MM.1S (cell line): ENCODE data around the gene TMUB2.

Experiments
- DNase-seq: peaks from one replicate; pipeline ENCODE4 v3.0.0-alpha.2; 2015
- H2AFZ ChIP-seq: fragments of 300-600 bp; sonication (generic); 2 replicates; pipeline ENCODE4 v1.6.0; 2016; ENCODE audit warnings: antibody characterized with exemption, low read length
- H3F3A ChIP-seq: fragments of 300-600 bp; sonication (generic); 2 replicates; pipeline ENCODE4 v1.6.1; 2016; ENCODE audit warnings: mild to moderate bottlenecking, antibody characterized with exemption, low read length, moderate library complexity, mixed read lengths; ENCODE audit not compliant: insufficient read depth
- H3K27ac ChIP-seq: fragments of 300-600 bp; sonication (generic); 2 replicates; pipeline ENCODE4 v1.5.1; 2016; ENCODE audit warnings: mild to moderate bottlenecking, low read length
- H3K27me3 ChIP-seq: fragments of 300-600 bp; sonication (generic); replicated peaks from 2 replicates; pipeline ENCODE4 v1.6.0; 2016; ENCODE audit warnings: low read length; ENCODE audit not compliant: insufficient read depth
- H3K36me3 ChIP-seq: fragments of 300-600 bp; sonication (generic); replicated peaks from 2 replicates; pipeline ENCODE4 v1.6.1; 2016; ENCODE audit warnings: mild to moderate bottlenecking, low read length, mixed read lengths; ENCODE audit not compliant: insufficient read depth
- H3K4me1 ChIP-seq: fragments of 300-600 bp; sonication (generic); 2 replicates; pipeline ENCODE4 v1.6.1; 2016; ENCODE audit warnings: low read length, mixed read lengths
- H3K4me2 ChIP-seq: fragments of 300-600 bp; sonication (generic); 2 replicates; pipeline ENCODE4 v1.6.0; 2016; ENCODE audit warnings: low read depth, low read length
- H3K4me3 ChIP-seq: fragments of 300-600 bp; sonication (generic); 2 replicates; pipeline ENCODE4 v1.5.1; 2016; ENCODE audit warnings: low read length, mixed read lengths
- H3K79me2 ChIP-seq: fragments of 300-600 bp; sonication (generic); 2 replicates; pipeline ENCODE4 v1.6.1; 2016; ENCODE audit warnings: mixed run types, low read length, mixed read lengths
- H3K9ac ChIP-seq: fragments of 300-600 bp; sonication (generic); 2 replicates; pipeline ENCODE4 v1.6.1; 2016; ENCODE audit warnings: low read length, mixed read lengths
- H3K9me2 ChIP-seq: fragments of 300-600 bp; sonication (generic); replicated peaks from 2 replicates; pipeline ENCODE4 v1.6.1; 2016; ENCODE audit warnings: mild to moderate bottlenecking, low read length, mixed read lengths; ENCODE audit not compliant: insufficient read depth
- H3K9me3 ChIP-seq: fragments of 300-600 bp; sonication (generic); replicated peaks from 2 replicates; pipeline ENCODE4 v1.6.1; 2016; ENCODE audit warnings: mild to moderate bottlenecking, low read length, mixed read lengths; ENCODE audit not compliant: insufficient read depth
- H4K20me1 ChIP-seq: fragments of 300-600 bp; sonication (generic); 2 replicates; pipeline ENCODE4 v1.6.1; 2016; ENCODE audit warnings: mild to moderate bottlenecking, low read length, moderate library complexity, mixed read lengths; ENCODE audit not compliant: insufficient read depth
- CTCF ChIP-seq: fragments of 300-600 bp; sonication (generic); IDR thresholded peaks from 2 replicates; pipeline ENCODE4 v1.5.1; 2016; ENCODE audit warnings: antibody characterized with exemption, low read length, mixed read lengths
- EZH2 ChIP-seq: fragments of 300-600 bp; sonication (generic); optimal IDR thresholded peaks from 2 replicates; pipeline ENCODE3; 2017; ENCODE audit warnings: low read depth, mild to moderate bottlenecking, antibody characterized with exemption, low read length, mixed read lengths
- EZH2phosphoT487 ChIP-seq: fragments of 300-600 bp; sonication (generic); IDR thresholded peaks from 2 replicates; pipeline ENCODE4 v1.6.1; 2018; ENCODE audit warnings: antibody characterized with exemption, low read length

The TMUB2 gene

GRCh38 chr17:44159519-44160210 lies 27.1 kb upstream of the TMUB2 start:
- H2AFZ ChIP-seq = no peak overlapping the region
- no peak overlapping the region for H3K9ac ChIP-seq
- no peak overlapping the region for H3K4me2 ChIP-seq

GRCh38 chr17:44164476-44164875 lies 22.3 kb upstream of the TMUB2 start:
- Histone ChIP-seq H3K9me3 (no peaks in the 10 kb centered on the region), H3K79me2 (no peaks in the 10 kb centered on the region), H2AFZ (no peak overlapping the region), H3K9me2 (no peaks in the 10 kb centered on the region), H3K4me2 (no peak overlapping the region), H3K4me3 (no peak overlapping the region), H3K36me3 (no peaks in the 10 kb centered on the region), H3F3A (peaks cover 13% of the 10 kb centered on the region), H3K27ac (no peak overlapping the region), H3K9ac (no peak overlapping the region), H4K20me1 (no peaks in the 10 kb centered on the region), H3K4me1 (peaks cover 8% of the 10 kb centered on the region), H3K27me3 (no peaks in the 10 kb centered on the region)
- DNase-seq = no peak
- TF ChIP-seq EZH2 = no peak
- no peak for TF ChIP-seq CTCF
- no peak for TF ChIP-seq EZH2phosphoT487

More at GRCh38 chr17:44159519-44160210, 27.1 kb upstream of the TMUB2 start:
- no peak overlapping the region for H3K4me3 ChIP-seq
- H3K9me2 ChIP-seq = no peaks in the 10 kb centered on the region
- no peaks in the 10 kb centered on the region for H3K36me3 ChIP-seq
- H3K79me2 ChIP-seq = no peaks in the 10 kb centered on the region
- no peak for DNase-seq
- no peaks in the 10 kb centered on the region for H4K20me1 ChIP-seq
- no peaks in the 10 kb centered on the region for H3K9me3 ChIP-seq
- no peaks in the 10 kb centered on the region for H3K4me1 ChIP-seq
- no peak overlapping the region for H3K27ac ChIP-seq
- no peak for TF ChIP-seq EZH2phosphoT487
- TF ChIP-seq EZH2 = no peak
- TF ChIP-seq CTCF = no peak
- H3K27me3 ChIP-seq = no peaks in the 10 kb centered on the region
- no peaks in the 10 kb centered on the region for H3F3A ChIP-seq

GRCh38 chr17:44167181-44167861 lies 19.5 kb upstream of the TMUB2 start:
- H3K4me1 ChIP-seq = peaks cover 29% of the 10 kb centered on the region
- no peak overlapping the region for H2AFZ ChIP-seq
- DNase-seq = no peak
- no peak overlapping the region for H3K4me3 ChIP-seq
- no peak overlapping the region for H3K4me2 ChIP-seq
- H3K9me3 ChIP-seq = no peaks in the 10 kb centered on the region
- TF ChIP-seq EZH2phosphoT487 (no peak), CTCF (no peak), EZH2 (no peak)
- H3K9me2 ChIP-seq = no peaks in the 10 kb centered on the region
- no peaks in the 10 kb centered on the region for H4K20me1 ChIP-seq
- H3F3A ChIP-seq = peaks cover 30% of the 10 kb centered on the region
- no peaks in the 10 kb centered on the region for H3K27me3 ChIP-seq
- no peak overlapping the region for H3K27ac ChIP-seq
- peaks cover 6% of the 10 kb centered on the region; the same call in 1 of the 2 replicates for H3K79me2 ChIP-seq
- H3K9ac ChIP-seq = no peak overlapping the region
- H3K36me3 ChIP-seq = no peaks in the 10 kb centered on the region
